HG03108 (cell line): ENCODE measurements around the gene KPNB1.

Experiments used
- ATAC-seq: cut with Tn5 transposase; IDR thresholded peaks from one replicate; pipeline ENCODE4 v1.9.1; 2021; ENCODE audit warnings: moderate library complexity; ENCODE audit not compliant: unreplicated experiment

The KPNB1 gene

DNA sequence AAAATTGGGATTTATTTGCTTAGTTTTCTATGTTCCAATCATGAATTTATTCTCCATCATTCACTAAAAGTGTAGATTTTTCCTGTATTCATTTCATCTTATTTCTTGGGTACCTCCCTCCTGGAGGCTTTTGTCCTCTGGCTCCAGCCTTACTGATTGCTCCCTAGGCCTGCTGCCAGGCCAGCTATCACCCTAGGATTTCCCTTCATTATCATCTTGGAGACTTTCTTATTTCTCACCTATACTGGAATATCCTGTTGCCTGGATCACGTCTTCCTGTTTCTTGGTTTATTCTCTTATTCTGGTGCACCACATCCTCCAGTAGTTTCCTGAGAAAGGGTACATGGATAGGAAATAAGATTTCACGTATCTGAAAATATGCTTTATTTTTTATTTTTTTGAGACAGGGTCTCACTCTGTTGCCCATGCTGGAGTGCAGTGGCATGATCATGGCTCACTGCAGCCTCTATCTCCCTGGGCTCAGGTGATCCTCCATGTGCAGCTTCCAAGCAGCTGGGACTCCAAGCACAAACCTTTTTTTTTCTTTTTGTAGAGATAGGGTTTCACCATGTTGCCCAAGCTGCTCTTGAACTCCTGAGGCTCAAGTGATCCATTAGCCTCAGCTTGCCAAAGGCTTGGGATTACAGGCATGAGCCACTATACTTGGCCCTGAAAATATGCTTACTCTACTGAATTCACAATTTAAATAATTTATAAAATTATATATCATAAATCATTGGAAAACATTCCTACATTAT is 13.3 kb upstream of the KPNB1 start:
- ATAC-seq: no peak

- ATAC-seq: no peak
Measured at GRCh38 chr17:47638903-47639302, 10.8 kb upstream of the KPNB1 start.

GRCh38 chr17:47640076-47640475 is 9.6 kb upstream of the KPNB1 start:
- ATAC-seq: no peak

GRCh38 chr17:47641202-47641601 is 8.5 kb upstream of the KPNB1 start:
- no peak for ATAC-seq

- ATAC-seq: no peak
Measured at GRCh38 chr17:47643116-47643515, 6.6 kb upstream of the KPNB1 start.

- ATAC-seq: no peak
Measured at GRCh38 chr17:47644324-47644723, 5.4 kb upstream of the KPNB1 start.

GRCh38 chr17:47649972-47650524 is 329 bp downstream of the KPNB1 start:
- no peak for ATAC-seq

GRCh38 chr17:47650525-47651522 is 1.1 kb downstream of the KPNB1 start:
- peak; percentile 43 for ATAC-seq

- ATAC-seq: no peak
Measured at GRCh38 chr17:47651704-47652103, 2.0 kb downstream of the KPNB1 start.

DNA sequence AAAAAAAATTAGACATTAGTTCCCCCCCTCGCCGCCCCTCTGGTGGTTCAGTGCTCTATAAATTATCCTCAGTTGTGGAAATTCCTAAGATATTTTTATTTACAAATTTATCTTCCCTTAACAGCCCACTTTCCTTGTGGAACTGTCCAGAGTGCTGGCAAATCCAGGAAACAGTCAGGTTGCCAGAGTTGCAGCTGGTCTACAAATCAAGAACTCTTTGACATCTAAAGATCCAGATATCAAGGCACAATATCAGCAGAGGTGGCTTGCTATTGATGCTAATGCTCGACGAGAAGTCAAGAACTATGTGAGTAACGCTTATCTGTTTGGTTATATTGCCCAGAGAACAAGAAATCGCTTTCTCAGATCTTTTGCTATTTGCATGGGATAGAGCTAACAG is 2.9 kb downstream of the KPNB1 start:
- ATAC-seq: no peak

DNA sequence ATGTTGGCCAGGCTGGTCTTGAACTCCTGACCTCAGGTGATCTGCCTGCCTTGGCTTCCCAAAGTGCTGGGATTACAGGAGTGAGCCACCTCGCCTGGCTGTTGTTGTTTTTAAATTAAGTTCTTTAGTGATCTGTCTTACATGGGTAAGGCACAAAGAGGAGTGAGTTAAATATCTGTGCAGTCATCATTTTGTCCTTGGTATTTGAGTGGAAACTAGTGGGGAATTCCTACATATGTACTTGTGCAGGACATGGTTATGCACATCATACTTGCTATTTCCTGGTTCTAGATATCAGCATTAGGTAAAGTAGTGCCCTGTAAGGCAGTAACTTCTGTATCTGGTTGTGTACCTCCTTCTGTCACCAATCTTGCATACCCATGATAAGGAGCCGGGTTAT is 3.7 kb downstream of the KPNB1 start:
- ATAC-seq: no peak

GRCh38 chr17:47654991-47655390 is 5.3 kb downstream of the KPNB1 start:
- ATAC-seq: no peak

GRCh38 chr17:47660064-47660492 is 10.4 kb downstream of the KPNB1 start:
- ATAC-seq: peak; percentile 55

DNA sequence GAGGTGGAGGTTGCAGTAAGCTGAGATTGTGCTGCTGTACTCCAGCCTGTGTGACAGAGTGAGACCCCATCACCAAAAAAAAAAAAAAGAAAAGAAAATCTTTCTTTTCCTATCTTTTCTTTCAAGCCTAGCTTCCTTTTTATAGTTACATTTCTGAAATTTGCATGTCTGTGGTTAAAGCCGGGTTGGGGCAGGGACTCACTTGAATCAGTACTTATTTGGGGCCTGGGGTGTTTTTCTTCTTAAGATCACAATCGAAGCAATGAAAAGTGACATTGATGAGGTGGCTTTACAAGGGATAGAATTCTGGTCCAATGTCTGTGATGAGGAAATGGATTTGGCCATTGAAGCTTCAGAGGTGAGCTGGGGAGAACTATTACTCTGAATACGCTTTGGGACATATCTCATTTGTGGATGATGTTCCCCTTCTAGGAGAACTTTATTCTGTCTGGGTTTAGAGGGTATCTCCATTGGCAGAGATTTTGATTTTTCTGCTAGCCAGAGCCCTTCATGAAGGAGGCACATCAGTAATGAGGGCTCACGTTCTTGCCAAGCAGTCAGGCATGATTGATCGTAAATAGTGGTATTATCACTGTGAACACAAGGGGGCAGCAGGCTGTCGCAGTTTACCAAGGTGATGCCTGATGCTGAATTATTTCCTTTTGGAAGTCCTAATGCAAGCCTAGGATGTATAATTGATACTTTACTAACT is 14.3 kb downstream of the KPNB1 start:
- ATAC-seq: no peak

GRCh38 chr17:47664624-47664941 is 14.9 kb downstream of the KPNB1 start:
- no peak for ATAC-seq

GRCh38 chr17:47665655-47666054 is 15.9 kb downstream of the KPNB1 start:
- no peak for ATAC-seq

DNA sequence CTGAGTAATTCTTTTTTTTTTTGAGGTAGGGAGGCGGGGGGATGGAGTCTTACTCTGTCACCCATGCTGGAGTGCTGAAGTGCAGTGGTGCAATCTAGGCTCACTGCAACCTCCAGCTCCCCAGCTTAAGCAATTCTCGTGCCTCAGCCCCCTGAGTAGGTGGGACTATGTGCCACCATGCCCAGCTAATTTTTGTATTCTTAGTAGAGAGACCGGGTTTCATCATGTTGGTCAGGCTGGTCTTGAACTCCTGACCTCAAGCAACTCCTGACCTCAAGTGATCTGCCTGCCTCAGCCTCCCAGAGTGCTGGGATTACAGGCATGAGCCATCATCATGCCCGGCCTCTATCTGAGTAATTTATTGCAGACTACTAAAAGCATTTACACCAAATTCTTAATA is 19.4 kb downstream of the KPNB1 start:
- no peak for ATAC-seq

DNA sequence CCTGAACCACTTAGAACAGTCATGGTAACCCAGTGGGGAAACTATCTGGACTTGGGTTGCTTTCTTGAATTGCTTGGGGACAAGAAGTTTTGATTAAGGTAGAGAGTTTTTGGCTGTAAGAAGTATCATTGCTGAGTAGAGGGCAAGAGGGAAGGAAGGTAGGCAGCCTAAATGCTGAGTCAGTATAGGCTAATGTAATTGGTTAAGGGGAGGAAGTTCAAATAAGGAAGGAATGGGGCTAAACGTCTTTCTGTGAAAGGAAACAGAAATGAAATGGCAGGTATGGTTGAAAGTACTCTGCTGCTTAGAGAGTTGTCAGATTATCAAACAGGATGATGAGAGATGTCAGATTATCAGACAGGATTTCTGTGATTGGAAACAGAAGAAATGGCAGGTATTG is 20.3 kb downstream of the KPNB1 start:
- no peak for ATAC-seq

GRCh38 chr17:47674499-47674898 is 24.8 kb downstream of the KPNB1 start:
- ATAC-seq: no peak

GRCh38 chr17:47675380-47676198 is 25.9 kb downstream of the KPNB1 start:
- no peak for ATAC-seq

DNA sequence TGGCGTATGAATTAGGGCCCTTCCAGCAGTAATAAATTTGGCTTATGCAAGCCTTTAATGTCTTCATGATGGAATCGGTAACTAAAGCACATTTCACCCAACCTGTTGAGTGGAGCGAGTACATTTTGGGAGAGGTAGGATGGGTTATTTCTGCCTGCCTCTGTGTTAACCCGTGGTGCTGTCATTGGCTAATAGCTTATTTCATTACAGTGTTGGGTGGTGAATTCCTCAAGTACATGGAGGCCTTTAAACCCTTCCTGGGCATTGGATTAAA is 26.4 kb downstream of the KPNB1 start:
- no peak for ATAC-seq
